ENCODE measurements around the gene RUSC1.
"Not testable (repeated sequence)": the region's sequence is repeated elsewhere in the genome, so short reads cannot be mapped to it uniquely, and the experiment has no call there.

The RUSC1 gene, protein sequence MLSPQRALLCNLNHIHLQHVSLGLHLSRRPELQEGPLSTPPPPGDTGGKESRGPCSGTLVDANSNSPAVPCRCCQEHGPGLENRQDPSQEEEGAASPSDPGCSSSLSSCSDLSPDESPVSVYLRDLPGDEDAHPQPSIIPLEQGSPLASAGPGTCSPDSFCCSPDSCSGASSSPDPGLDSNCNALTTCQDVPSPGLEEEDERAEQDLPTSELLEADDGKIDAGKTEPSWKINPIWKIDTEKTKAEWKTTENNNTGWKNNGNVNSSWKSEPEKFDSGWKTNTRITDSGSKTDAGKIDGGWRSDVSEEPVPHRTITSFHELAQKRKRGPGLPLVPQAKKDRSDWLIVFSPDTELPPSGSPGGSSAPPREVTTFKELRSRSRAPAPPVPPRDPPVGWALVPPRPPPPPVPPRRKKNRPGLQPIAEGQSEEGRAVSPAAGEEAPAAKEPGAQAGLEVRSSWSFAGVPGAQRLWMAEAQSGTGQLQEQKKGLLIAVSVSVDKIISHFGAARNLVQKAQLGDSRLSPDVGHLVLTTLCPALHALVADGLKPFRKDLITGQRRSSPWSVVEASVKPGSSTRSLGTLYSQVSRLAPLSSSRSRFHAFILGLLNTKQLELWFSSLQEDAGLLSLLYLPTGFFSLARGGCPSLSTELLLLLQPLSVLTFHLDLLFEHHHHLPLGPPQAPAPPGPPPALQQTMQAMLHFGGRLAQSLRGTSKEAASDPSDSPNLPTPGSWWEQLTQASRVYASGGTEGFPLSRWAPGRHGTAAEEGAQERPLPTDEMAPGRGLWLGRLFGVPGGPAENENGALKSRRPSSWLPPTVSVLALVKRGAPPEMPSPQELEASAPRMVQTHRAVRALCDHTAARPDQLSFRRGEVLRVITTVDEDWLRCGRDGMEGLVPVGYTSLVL

DNA sequence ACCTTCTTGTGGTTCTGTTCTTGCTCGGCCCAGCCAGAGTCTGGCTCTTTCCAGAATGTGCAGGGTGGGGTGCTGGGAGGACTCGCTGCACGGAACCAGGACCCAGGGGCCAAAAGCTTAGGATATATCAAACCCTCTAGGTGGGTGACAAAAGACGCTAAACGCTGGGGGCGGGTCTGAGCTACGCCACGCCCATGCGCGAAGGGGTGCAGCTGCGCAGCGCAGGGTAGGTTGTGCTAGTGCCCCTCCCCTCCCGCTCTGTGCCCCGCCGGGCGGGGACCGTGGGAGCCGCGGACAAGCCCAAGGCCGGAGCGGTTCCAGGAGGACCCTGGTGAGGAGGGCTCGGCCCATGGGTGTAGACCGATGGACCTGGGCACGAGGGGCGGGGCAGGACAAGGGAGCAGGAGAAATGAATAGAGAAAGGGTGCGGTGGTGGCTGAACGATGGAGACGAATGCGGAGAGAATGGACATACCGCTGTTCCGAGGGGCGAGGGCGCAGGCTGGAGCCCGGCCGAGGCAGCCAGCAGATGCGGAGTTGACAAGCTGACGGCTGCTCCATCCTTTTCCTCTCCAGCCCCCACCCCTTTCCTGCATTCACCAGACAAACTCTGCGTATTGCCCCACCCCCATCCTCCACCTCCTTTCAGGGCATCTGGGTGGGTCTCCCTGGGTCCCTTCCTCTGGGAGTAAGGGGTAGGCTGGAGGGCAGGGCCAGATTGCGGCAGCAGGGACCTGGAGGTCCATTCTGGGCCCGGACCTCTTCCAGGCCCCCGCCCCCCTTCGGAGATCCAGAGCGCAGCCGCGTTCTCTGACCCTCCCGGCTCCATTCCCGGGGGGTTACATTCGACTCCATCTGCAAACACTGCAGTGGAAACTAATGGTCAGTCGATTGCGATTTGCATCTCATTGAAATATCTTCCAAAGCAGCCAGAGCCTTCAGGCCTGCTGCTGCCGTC, at the start of gene RUSC1:
RUSC1 (plus strand) TSS at position 234 of the 957 bp plus-strand sequence. CDS start 880 bp downstream, outside the sequence.
- in situ Hi-C loops (cut with MboI; ENCODE audit: low sequenced_read_pairs) = no loop called here

DNA sequence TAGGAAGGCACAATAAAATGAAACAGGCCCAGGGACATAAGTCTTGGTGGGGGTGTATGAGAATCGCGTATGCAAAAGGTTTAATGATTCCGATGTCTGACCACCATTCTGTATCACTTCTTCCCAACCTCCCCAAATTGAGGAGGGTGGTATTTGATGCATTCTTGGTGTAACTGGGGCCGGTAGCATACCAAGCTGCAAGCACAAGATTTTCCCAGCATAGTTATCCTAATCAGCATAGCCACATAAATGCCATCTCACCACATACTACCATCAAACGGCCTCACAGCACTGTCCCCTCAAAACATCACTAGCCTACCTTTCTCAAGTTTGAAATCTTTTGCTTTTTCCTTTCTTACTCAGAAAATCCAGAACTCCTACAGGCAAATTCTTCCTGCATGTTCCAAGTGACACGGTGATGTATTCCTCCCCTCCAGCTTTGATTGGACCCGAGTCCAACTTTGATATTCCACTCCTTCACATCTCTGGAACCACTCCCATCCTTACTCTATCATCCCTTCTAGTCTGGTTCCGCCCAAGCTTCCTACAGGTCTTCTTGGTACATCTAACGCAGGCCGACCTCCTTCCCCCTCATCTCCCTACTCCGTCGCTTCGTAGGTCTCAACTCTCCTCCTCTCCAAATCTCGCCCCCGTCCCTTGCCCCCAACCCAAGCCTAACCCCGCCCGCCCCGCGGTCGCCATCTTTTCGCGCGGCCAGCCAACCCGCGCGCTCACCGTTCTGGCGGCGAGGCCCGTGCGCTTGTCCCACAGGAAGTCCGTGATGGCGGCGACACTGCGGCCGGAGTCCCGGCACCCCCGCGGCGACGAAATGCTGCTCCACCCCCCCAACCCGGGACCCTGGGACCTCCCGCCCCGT, 48.0 kb upstream of the RUSC1 start:
- in situ Hi-C loops (cut with MboI; ENCODE audit: low sequenced_read_pairs) = no loop called here

DNA sequence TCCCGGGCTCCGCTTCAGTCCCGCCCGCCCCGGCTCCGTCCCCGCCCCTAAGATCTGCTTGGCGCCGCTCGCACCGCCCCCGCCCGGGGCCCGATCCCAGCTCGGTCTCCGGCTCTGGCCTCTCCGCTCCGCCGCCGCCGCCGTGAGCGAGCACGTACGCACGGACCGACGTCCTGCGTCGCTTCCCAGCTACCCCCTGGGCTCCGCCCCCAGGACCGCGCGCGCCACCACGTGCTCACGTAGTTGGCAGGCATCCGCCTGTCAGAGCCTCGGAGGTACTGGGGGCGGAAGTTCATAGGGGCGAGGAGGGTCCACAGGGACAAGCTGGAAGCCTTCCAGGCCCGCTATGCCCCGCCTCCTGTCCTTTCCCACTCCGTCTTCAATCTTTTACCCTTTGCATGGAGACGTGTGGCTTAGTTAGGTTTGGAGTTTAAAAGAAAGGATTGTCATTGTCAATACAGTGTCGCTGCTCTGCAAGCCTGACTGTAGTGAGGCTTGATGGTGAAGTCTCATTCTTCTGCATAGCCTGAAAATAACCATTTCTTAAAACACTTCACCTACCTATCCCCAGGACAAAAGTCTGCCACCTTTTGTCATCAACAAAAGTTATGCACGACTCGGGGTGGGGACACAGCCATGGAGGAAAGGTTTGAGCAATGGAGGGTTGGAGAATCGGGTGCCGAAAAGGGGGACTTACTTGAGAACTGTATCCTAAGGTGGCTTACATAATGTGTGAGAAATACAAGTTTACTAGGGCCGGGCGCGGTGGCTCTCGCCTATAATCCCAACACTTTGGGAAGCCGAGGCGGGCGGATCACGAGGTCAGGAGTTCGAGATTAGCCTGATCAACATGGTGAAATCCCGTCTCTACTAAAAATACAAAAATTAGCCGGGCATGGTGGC, 47.1 kb upstream of the RUSC1 start, which contains the start of gene CLK2:
CLK2 (minus strand) TSS at position 162 of the 903 bp plus-strand sequence. CDS start 2,527 bp downstream, outside the sequence.
- in situ Hi-C loops (cut with MboI; ENCODE audit: low sequenced_read_pairs) = no loop called here

DNA sequence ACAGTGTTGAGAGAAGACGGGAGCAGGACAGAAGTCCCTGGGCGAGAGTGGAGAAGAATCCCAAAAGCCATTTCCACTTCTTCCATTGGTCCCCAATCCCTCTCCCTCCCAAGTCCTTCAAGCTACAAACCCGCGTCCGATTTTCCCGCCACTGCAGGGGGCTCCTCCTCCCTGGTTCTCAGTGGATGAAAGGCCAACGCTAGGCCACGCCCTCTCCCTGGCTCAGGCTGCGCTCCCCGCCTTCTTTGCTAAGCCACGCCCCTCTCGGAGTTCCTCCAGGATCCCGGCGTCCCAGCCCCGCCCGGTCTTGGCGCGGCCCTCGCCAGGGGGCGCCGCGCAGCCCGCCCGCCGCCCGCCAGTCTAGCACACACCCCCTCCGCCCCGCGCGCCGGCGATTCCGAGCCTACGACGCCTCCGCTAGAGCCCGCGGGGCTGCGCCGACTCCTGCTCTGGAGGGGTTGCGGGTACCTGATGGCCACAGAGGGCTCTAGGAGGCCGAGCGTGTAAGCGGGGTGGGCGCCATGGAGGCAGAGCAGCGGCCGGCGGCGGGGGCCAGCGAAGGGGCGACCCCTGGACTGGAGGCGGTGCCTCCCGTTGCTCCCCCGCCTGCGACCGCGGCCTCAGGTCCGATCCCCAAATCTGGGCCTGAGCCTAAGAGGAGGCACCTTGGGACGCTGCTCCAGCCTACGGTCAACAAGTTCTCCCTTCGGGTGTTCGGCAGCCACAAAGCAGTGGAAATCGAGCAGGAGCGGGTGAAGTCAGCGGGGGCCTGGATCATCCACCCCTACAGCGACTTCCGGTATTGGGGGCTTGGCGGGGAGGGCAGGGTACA, 43.4 kb upstream of the RUSC1 start, which contains the start of gene HCN3:
HCN3 (plus strand) TSS at position 394 of the 832 bp plus-strand sequence; CDS start at position 522, 128 bp downstream.
- in situ Hi-C loops (cut with MboI; ENCODE audit: low sequenced_read_pairs) = no loop called here

DNA sequence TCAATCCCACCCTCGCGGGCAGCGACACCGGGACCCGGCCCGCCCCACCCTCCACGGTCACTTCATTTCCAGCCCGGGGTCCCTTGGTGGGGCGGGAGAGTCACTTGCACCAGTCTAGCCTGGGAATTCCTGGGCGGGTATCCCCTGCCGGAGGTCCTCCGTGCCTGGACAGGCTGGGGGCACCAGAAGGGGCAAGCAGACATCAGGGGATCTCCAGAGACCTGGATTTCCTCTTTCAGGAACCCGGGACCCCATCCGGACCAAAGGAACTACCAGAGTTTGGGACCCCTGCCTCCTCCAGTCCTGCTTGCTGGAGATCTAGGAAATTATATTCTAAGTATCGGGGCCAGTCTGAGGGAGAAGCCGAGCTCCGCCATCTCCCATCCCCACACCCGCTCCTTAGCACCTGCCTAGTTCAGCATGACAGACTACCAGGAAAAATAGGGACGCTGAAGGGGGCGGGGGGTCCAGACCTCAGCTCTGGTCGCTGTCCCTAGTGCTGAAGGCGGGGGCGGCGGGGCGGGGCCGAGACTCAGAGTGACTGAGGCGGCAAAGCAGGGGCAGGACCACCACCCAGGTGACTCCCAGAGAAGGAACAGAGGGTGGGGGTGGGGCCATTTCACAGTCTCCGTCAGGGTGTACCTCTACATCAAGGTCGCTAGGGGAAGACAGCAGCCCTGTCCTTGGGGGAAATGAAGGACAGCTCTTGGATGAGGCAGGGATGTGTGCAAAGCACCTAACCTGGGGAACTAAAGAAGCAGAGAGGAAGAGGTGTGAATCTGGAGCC, 42.6 kb upstream of the RUSC1 start:
- in situ Hi-C loops (cut with MboI; ENCODE audit: low sequenced_read_pairs) = no loop called here

DNA sequence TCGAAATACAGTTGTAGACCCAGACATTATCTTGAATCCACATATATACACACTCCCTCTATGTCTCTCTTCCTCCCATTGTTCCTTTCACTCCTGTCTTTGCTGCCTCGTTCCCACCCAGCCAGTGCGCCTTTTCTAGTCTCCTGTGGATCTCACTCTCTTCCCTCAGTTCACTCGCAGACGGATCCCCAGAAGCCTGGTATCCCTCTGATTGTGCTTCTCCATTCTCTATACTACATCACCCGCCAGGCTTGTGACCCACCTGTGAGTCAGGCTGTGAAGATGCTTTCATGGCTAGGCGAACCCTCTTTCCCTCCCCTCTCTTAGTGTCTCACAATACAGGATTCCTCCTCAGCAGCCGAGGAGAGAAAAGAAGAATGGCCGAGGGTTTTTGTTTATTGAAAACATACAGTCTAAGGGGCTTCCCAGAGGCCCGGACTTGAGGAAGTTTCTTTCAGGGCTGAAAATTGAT, 42.0 kb upstream of the RUSC1 start:
- in situ Hi-C loops (cut with MboI; ENCODE audit: low sequenced_read_pairs) = no loop called here

DNA sequence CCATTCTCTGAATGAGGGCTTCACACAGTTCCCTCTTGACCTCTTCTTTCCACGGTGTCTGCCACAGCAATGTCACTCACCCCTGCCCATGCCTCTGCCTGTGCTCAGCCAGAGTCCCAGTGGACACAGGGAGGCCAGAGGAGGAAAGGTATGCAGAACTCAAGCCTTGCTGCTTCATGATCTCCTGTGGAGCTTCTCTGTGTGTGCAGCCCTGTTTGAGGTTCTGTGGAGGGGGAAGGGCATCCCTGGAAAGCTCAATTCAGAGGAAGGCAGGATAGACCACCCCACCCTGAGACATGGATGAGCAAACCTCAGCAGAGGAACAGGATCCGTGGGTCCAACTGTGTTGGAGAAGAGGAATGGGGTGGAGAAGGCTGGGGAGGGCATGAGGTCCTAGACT, 41.4 kb upstream of the RUSC1 start:
- in situ Hi-C loops (cut with MboI; ENCODE audit: low sequenced_read_pairs) = no loop called here

DNA sequence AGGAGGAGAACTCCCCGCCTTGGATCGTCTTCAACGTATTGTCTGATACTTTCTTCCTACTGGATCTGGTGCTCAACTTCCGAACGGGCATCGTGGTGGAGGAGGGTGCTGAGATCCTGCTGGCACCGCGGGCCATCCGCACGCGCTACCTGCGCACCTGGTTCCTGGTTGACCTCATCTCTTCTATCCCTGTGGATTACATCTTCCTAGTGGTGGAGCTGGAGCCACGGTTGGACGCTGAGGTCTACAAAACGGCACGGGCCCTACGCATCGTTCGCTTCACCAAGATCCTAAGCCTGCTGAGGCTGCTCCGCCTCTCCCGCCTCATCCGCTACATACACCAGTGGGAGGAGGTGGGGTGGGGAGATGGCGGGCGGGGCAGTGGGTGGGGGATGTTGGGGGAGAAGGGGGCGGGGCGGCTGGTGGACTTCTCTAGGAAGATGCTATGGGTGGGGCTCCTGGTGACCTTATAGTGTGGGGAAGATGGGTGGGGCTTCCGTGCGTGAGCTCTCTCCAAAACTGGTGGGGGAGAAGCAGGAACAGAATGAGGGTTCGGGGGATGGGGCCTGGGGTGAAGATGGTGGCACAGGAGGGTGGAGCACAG, 38.1 kb upstream of the RUSC1 start:
- in situ Hi-C loops (cut with MboI; ENCODE audit: low sequenced_read_pairs) = no loop called here

DNA sequence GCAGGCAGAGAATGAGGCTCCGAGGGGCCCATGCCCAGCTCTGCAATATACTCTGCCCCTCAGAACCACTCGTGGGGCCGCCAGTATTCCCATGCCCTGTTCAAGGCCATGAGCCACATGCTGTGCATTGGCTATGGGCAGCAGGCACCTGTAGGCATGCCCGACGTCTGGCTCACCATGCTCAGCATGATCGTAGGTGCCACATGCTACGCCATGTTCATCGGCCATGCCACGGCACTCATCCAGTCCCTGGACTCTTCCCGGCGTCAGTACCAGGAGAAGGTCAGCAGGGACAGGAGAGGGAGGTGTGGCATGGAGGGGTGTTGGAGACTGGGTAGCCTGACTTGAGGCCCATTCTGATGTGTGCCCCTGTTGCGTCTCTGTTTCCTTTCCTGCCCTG, 36.2 kb upstream of the RUSC1 start:
- in situ Hi-C loops (cut with MboI; ENCODE audit: low sequenced_read_pairs) = no loop called here

DNA sequence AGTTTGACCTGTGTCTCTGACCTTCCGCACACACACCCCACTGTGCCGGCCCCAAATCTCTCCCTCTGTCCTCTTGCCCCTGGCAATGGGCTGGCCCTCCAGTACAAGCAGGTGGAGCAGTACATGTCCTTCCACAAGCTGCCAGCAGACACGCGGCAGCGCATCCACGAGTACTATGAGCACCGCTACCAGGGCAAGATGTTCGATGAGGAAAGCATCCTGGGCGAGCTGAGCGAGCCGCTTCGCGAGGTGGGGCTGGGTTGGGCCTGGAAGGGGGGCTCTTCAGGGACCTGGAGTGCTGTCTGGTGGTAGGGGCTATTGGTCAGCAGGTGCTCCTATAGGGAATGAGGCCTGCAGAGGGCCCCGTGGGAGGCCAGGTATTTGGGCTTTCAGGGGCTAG, 35.6 kb upstream of the RUSC1 start:
- in situ Hi-C loops (cut with MboI; ENCODE audit: low sequenced_read_pairs) = no loop called here

DNA sequence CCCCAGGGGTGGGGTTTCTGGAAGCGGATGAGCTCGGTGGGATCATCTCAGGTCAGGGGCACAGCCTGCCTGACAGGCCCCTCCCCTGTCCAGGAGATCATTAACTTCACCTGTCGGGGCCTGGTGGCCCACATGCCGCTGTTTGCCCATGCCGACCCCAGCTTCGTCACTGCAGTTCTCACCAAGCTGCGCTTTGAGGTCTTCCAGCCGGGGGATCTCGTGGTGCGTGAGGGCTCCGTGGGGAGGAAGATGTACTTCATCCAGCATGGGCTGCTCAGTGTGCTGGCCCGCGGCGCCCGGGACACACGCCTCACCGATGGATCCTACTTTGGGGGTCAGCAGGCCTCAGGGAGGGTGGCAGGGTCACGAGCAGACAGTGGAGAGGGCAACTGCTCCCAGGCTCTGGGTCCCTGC, 35.1 kb upstream of the RUSC1 start:
- in situ Hi-C loops (cut with MboI; ENCODE audit: low sequenced_read_pairs) = no loop called here

DNA sequence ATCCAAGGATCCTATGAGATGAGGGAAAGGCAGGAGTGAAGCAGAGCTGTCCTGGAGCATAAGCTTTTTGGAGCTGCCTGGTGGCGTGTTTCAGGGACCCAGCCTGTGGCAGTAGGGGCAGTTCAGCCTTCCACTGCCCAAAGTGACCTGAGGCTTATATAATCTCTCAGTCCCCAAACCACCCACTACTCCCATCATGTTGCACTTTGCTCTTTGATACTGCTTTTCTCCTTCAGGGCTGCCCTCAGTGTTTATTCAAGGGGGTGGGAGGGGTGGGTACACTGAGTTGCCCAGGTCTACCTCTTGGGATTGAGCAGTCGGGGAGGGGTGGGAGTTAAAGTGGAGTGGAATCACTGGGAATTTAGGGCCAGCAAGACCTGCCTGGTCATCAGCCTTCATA, 34.1 kb upstream of the RUSC1 start:
- in situ Hi-C loops (cut with MboI; ENCODE audit: low sequenced_read_pairs) = no loop called here

DNA sequence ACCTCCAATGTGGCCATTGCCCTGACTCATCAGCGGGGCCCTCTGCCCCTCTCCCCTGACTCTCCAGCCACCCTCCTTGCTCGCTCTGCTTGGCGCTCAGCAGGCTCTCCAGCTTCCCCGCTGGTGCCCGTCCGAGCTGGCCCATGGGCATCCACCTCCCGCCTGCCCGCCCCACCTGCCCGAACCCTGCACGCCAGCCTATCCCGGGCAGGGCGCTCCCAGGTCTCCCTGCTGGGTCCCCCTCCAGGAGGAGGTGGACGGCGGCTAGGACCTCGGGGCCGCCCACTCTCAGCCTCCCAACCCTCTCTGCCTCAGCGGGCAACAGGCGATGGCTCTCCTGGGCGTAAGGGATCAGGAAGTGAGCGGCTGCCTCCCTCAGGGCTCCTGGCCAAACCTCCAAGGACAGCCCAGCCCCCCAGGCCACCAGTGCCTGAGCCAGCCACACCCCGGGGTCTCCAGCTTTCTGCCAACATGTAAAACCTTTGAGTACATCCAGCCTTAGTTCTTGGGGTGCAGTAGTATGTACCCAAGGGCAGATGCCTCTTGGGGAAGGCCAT, 32.6 kb upstream of the RUSC1 start:
- in situ Hi-C loops (cut with MboI; ENCODE audit: low sequenced_read_pairs) = no loop called here

DNA sequence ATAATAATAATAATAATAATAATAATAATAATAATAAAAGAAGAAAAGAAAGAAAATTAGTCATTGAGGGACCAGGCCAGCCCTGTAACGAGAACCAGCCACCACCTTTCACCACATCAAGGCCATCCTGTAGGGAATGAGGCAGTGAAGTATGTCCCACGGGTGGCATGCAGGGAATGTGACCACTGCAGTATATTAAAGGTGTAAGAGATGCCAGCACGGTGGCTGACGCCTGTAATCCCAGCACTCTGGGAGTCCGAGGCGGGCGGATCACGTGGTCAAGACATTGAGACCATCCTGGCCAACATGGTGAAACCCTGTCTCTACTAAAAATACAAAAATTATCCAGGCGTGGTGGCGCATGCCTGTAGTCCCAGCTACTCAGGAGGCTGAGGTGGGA, 29.7 kb upstream of the RUSC1 start:
- in situ Hi-C loops (cut with MboI; ENCODE audit: low sequenced_read_pairs) = not testable (repeated sequence)

DNA sequence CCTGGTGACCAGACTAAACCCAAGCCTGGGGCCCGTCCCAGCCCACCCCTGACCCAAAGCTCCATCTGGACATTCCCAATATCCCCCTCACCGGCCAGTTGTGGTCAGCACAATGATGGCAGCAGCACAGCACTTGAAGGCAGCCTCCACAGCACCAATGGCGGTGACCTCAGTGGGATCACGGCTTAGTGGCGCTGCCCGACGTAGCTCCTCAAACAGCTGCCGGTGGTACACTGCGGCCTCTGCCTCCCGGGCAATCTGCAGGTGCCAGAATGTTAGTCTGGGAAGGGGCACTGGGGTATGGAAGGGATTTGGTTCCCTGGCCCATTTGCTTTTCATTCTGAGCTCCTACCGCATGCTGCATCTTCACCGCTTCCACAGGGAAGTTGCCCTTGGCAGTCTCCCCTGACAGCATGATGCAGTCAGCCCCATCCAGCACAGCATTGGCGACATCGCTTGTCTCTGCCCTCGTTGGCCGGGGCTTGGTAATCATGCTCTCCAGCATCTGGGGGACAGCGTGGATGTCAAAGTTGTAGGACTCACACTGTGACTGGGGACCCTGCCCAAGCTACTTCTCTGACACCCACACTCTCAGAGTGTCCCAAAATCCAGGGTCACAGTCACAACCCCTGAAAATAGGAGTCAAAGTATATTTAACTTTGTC, 27.5 kb upstream of the RUSC1 start:
- in situ Hi-C loops (cut with MboI; ENCODE audit: low sequenced_read_pairs) = no loop called here
